Effector CD8-positive, alpha-beta T cell (primary cell): ENCODE data around the gene LTBP1.
"Not testable (repeated sequence)": the region's sequence is repeated elsewhere in the genome, so short reads cannot be mapped to it uniquely, and the experiment has no call there.

ENCODE experiments used
- DNase-seq: peaks from one replicate; lab custom pipeline; 2025; lab: John Stamatoyannopoulos, UW
- total RNA-seq, 4 experiments: gene quantifications; one replicate each; lab custom pipeline; 2026; lab: John Stamatoyannopoulos, UW

LTBP1 gene
- 1.5 to 4.5 (median 3.4) reads per million in 4 experiments for total RNA-seq

- no peak for DNase-seq
These were observed at the start of gene LTBP1 for GRCh38 chr2:32946314-32947075. Gene LTBP1, plus strand, starts transcription at chr2:32946953. Its CDS starts 372 bp downstream, at chr2:32947325.

GRCh38 chr2:32900246-32900973, 46.3 kb upstream of the LTBP1 start:
- DNase-seq = no peak

- no peak for DNase-seq
These were observed 45.4 kb upstream of the LTBP1 start for GRCh38 chr2:32901313-32901712.

- DNase-seq = no peak
These were observed 44.6 kb upstream of the LTBP1 start for GRCh38 chr2:32902174-32902573.

- DNase-seq = no peak
These were observed 43.8 kb upstream of the LTBP1 start for GRCh38 chr2:32902986-32903385.

GRCh38 chr2:32904074-32904473, 42.7 kb upstream of the LTBP1 start:
- DNase-seq = no peak

- no peak for DNase-seq
These were observed 42.0 kb upstream of the LTBP1 start for GRCh38 chr2:32904751-32905150.

GRCh38 chr2:32905270-32905669, 41.5 kb upstream of the LTBP1 start:
- no peak for DNase-seq

- DNase-seq = no peak
These were observed 35.7 kb upstream of the LTBP1 start for GRCh38 chr2:32910883-32911598.

- no peak for DNase-seq
These were observed 31.1 kb upstream of the LTBP1 start for GRCh38 chr2:32915694-32916093.

- DNase-seq = no peak
These were observed 28.0 kb upstream of the LTBP1 start for GRCh38 chr2:32918774-32919173.

- not testable (repeated sequence) for DNase-seq
These were observed 26.9 kb upstream of the LTBP1 start for GRCh38 chr2:32919901-32920300.

- DNase-seq = not testable (repeated sequence)
These were observed 25.3 kb upstream of the LTBP1 start for GRCh38 chr2:32921486-32921885.

- no peak for DNase-seq
These were observed 24.3 kb upstream of the LTBP1 start for GRCh38 chr2:32922501-32922900.

- no peak for DNase-seq
These were observed 23.6 kb upstream of the LTBP1 start for GRCh38 chr2:32923109-32923508.

GRCh38 chr2:32925283-32925815, 21.4 kb upstream of the LTBP1 start:
- no peak for DNase-seq

- DNase-seq = no peak
These were observed 20.6 kb upstream of the LTBP1 start for GRCh38 chr2:32925976-32926707.

GRCh38 chr2:32926708-32927084, 20.1 kb upstream of the LTBP1 start:
- DNase-seq = no peak

- DNase-seq = no peak
These were observed 16.3 kb upstream of the LTBP1 start for GRCh38 chr2:32930436-32930835.

GRCh38 chr2:32931519-32931918, 15.2 kb upstream of the LTBP1 start:
- no peak for DNase-seq

GRCh38 chr2:32931945-32932709, 14.6 kb upstream of the LTBP1 start:
- DNase-seq = no peak
